Measurements from ENCODE around the gene MARS2.
"Not testable (repeated sequence)": the region's sequence is repeated elsewhere in the genome, so short reads cannot be mapped to it uniquely, and the experiment has no call there.

The MARS2 gene

DNA sequence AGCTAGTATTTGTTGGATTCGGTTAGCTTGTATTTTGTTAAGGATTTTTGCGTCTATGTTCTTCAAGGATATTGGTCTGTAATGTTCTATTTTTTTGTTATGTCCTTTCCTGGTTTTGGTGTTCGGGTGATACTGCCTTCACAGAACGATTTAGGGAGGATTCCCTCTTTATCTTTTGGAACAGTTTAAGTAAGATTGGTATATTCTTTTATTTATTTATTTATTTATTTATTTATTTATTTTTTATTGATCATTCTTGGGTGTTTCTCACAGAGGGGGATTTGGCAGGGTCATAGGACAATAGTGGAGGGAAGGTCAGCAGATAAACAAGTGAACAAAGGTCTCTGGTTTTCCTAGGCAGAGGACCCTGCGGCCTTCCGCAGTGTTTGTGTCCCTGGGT is 10.0 kb upstream of the MARS2 start:
- H3K27me3 Mint-ChIP-seq, DNase-seq, H3K9me3 Mint-ChIP-seq, H3K27ac Mint-ChIP-seq, H3K4me3 Mint-ChIP-seq, CTCF ChIA-PET, H3K36me3 Mint-ChIP-seq: not testable (repeated sequence)
- H3K4me1 Mint-ChIP-seq, result peaks cover 21% of the 10 kb centered on the region

- DNase-seq, CTCF ChIA-PET, H3K4me3 Mint-ChIP-seq, H3K36me3 Mint-ChIP-seq, H3K27ac Mint-ChIP-seq, H3K27me3 Mint-ChIP-seq, H3K9me3 Mint-ChIP-seq: not testable (repeated sequence)
- H3K4me1 Mint-ChIP-seq, result peaks cover 21% of the 10 kb centered on the region
Measured at GRCh38 chr2:197695971-197696370, 9.2 kb upstream of the MARS2 start.

DNA sequence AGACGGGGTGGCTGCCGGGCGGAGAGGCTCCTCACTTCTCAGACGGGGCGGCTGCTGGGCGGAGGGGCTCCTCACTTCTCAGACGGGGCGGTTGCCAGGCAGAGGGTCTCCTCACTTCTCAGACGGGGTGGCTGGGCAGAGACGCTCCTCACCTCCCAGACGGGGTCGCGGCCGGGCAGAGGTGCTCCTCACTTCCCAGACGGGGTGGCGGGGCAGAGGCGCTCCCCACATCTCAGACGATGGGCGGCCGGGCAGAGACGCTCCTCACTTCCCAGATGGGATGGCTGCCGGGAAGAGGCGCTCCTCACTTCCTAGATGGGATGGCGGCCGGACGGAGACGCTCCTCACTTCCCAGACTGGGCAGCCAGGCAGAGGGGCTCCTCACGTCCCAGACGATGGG is 8.6 kb upstream of the MARS2 start:
- not testable (repeated sequence) for H3K9me3 Mint-ChIP-seq, H3K27ac Mint-ChIP-seq
- H3K4me1 Mint-ChIP-seq, result peaks cover 21% of the 10 kb centered on the region

GRCh38 chr2:197699724-197700123 is 5.4 kb upstream of the MARS2 start:
- peaks cover 17% of the 10 kb centered on the region for H3K4me1 Mint-ChIP-seq
- H3K27ac Mint-ChIP-seq, DNase-seq, H3K36me3 Mint-ChIP-seq, H3K9me3 Mint-ChIP-seq, CTCF ChIA-PET, H3K27me3 Mint-ChIP-seq, H3K4me3 Mint-ChIP-seq: not testable (repeated sequence)

More for the DNA sequence above, 8.6 kb upstream of the MARS2 start:
- H3K27me3 Mint-ChIP-seq, H3K36me3 Mint-ChIP-seq, CTCF ChIA-PET, DNase-seq, H3K4me3 Mint-ChIP-seq: not testable (repeated sequence)

DNA sequence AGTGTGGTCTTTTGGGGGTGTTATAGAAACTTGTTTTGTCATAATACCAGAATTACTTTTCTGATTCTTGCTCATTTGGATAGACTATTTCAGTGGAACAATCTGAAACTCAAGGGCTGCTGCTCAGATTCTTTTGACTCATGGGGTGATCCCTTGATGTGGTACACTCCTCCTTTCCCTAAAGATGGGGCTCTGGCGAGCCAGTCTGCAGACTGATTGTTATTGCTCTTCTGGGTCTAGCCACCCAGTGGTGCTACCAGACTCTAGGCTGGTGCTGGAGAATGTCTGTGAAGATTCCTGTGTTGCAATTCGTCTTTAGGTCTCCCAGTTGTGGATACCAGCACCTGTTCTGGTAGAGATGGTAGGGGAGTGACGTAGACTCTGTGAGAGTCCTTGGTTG is 4.2 kb upstream of the MARS2 start:
- Mint-ChIP-seq H3K4me3 (no peak overlapping the region), H3K27me3 (peaks cover 3% of the 10 kb centered on the region), H3K27ac (no peak overlapping the region), H3K36me3 (no peaks in the 10 kb centered on the region), H3K9me3 (no peaks in the 10 kb centered on the region), H3K4me1 (peaks cover 19% of the 10 kb centered on the region)
- DNase-seq, result no peak
- CTCF ChIA-PET, result no interaction called here

DNA sequence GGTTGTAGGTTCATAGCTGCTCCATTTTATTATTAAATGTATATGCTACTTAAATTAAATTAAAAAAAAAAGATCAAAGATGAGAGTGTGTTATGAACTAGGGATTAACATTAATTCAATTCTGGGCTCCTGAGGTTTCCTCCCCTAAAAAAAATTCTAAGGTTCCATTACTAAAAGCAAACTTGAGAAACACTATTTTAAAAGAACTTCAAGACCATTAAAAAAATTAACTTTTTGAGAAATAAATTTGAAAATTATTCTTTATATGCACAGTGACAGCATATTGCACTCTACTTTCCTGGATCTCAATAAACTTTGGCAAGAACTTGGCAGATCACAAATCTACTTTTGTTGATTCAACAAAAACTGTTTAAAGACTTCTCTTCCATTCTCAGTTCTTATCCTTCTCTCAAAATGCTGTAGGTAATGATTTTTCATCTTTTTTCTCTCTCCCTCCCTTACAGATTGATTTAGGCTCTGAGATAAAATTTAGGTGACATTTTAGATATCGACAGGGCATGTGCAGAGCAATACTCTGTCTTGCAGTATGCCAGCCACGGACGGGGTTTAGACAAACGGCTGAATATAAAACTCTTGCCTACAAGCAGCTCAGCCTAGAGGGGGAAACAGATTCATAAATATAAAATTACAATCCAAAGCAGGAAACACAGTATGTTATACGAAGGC is 592 bp upstream of the MARS2 start:
- Mint-ChIP-seq H3K27me3 (peaks cover 3% of the 10 kb centered on the region), H3K27ac (peak overlapping the region; percentile 88), H3K36me3 (peaks cover 14% of the 10 kb centered on the region), H3K4me1 (peaks cover 35% of the 10 kb centered on the region), H3K4me3 (peak overlapping the region; percentile 64), H3K9me3 (no peaks in the 10 kb centered on the region)
- CTCF ChIA-PET, result interaction anchor here (0.9 to 2.4 kb wide), 2 partner anchors 11 to 82 kb away, joined by 3 to 9 read pairs; no protein-coding TSS in a partner anchor
- no peak for DNase-seq

DNA sequence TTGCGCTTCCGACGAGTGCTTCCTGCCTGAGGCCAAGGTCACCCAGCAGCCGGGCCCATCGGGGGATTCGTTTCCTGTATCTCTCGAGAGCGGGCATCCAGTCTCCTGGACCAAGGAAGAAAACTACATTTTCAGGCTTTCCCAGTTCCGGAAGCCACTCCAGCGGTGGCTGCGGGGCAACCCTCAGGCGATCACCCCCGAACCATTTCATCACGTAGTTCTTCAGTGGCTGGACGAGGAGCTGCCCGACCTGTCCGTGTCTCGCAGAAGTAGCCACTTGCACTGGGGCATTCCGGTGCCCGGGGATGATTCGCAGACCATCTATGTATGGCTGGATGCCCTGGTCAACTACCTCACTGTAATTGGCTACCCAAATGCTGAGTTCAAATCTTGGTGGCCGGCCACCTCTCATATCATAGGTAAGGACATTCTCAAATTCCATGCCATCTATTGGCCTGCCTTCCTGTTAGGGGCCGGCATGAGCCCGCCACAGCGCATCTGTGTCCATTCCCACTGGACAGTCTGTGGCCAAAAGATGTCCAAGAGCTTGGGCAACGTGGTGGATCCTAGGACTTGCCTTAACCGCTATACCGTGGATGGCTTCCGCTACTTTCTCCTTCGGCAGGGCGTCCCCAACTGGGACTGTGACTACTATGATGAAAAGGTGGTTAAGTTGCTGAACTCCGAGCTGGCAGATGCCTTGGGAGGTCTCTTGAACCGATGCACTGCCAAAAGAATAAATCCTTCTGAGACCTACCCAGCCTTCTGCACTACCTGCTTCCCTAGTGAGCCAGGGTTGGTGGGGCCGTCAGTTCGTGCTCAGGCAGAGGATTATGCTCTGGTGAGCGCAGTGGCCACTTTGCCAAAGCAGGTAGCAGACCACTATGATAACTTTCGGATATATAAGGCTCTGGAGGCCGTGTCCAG is 1.0 kb downstream of the MARS2 start:
- Mint-ChIP-seq H3K4me3 (peak overlapping the region; percentile 86), H3K27ac (peak overlapping the region; percentile 88), H3K36me3 (peaks cover 20% of the 10 kb centered on the region), H3K4me1 (peaks cover 45% of the 10 kb centered on the region), H3K9me3 (no peaks in the 10 kb centered on the region), H3K27me3 (peaks cover under 1% of the 10 kb centered on the region)
- CTCF ChIA-PET, result interaction anchor here (0.7 to 2.8 kb wide), 5 partner anchors 16 to 190 kb away, joined by 4 to 23 read pairs (median 5); partner anchors contain the start of gene MOB4
- DNase-seq, result peak; percentile 68

GRCh38 chr2:197706839-197707207 is 1.7 kb downstream of the MARS2 start:
- Mint-ChIP-seq H3K9me3 (no peaks in the 10 kb centered on the region), H3K4me1 (peaks cover 48% of the 10 kb centered on the region), H3K27ac (no peak overlapping the region), H3K36me3 (peaks cover 22% of the 10 kb centered on the region), H3K27me3 (no peaks in the 10 kb centered on the region), H3K4me3 (peak overlapping the region; percentile 86)
- no peak for DNase-seq
- CTCF ChIA-PET, result interaction anchor here (1.2 to 2.8 kb wide), 5 partner anchors 9 to 596 kb away, joined by 3 to 23 read pairs (median 4); partner anchors contain the start of gene MOB4

- no peak for DNase-seq
- CTCF ChIA-PET, result interaction anchor here (1.2 to 2.8 kb wide), 5 partner anchors 8 to 596 kb away, joined by 3 to 23 read pairs (median 4); partner anchors contain the start of gene MOB4
- peak overlapping the region; percentile 86 for H3K4me3 Mint-ChIP-seq
- peak overlapping the region; percentile 1 for H3K27ac Mint-ChIP-seq
- peaks cover 23% of the 10 kb centered on the region for H3K36me3 Mint-ChIP-seq
- no peaks in the 10 kb centered on the region for H3K9me3 Mint-ChIP-seq
- peaks cover 48% of the 10 kb centered on the region for H3K4me1 Mint-ChIP-seq
- H3K27me3 Mint-ChIP-seq, result no peaks in the 10 kb centered on the region
Measured at GRCh38 chr2:197707316-197708213, 2.4 kb downstream of the MARS2 start.

DNA sequence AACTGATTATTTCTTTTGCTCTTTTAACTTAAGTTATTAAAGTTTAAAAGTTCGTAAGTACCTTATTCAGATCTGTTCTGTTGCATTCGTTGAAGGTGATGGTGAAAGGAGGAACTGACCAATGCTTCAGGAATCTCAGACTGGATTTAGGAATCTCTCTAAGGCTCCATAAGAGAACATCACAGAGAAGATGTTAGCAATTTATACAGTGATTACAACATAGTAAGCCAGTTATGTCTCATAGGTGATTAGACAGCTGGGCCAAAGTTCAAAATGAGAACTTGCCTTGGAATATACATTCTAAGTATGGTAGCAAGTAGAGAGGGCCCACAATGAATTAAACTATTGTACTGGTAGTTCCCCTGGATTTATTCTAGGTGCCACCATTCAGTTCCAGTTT is 3.2 kb downstream of the MARS2 start:
- DNase-seq, result no peak
- no peaks in the 10 kb centered on the region for H3K9me3 Mint-ChIP-seq
- peaks cover 27% of the 10 kb centered on the region for H3K36me3 Mint-ChIP-seq
- H3K27ac Mint-ChIP-seq, result no peak overlapping the region
- no peaks in the 10 kb centered on the region for H3K27me3 Mint-ChIP-seq
- no peak overlapping the region for H3K4me3 Mint-ChIP-seq
- CTCF ChIA-PET, result interaction anchor here (2.8 kb wide), 1 partner anchor 71 kb away, joined by 23 read pairs; no protein-coding TSS in a partner anchor
- H3K4me1 Mint-ChIP-seq, result peaks cover 52% of the 10 kb centered on the region

DNA sequence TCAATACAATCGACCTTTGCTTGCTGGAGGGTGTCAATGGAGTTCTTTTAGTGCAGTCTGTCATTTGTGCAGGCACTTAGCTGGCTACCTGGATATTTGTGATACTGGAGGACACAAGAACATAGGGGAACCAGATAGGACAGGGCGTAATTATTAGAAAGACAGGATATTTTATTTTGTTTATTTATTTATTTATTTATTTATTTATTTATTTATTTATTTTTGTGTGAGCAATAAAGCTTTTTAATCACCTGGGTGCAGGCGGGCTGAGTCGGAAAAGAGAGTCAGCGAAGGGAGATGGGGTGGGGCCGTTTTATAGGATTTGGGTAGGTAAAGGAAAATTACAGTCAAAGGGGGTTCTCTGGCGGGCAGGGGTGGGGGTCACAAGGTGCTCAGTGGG is 4.0 kb downstream of the MARS2 start:
- CTCF ChIA-PET, DNase-seq, H3K27ac Mint-ChIP-seq, H3K4me3 Mint-ChIP-seq, H3K27me3 Mint-ChIP-seq, H3K9me3 Mint-ChIP-seq: not testable (repeated sequence)
- Mint-ChIP-seq H3K4me1 (peaks cover 49% of the 10 kb centered on the region), H3K36me3 (peaks cover 27% of the 10 kb centered on the region)

GRCh38 chr2:197710424-197711042 is 5.4 kb downstream of the MARS2 start:
- no peak overlapping the region for H3K27ac Mint-ChIP-seq
- no peaks in the 10 kb centered on the region for H3K9me3 Mint-ChIP-seq
- H3K27me3 Mint-ChIP-seq, result no peaks in the 10 kb centered on the region
- H3K4me1 Mint-ChIP-seq, result peaks cover 44% of the 10 kb centered on the region
- no peak for DNase-seq
- CTCF ChIA-PET, result no interaction called here
- peaks cover 27% of the 10 kb centered on the region for H3K36me3 Mint-ChIP-seq
- no peak overlapping the region for H3K4me3 Mint-ChIP-seq

DNA sequence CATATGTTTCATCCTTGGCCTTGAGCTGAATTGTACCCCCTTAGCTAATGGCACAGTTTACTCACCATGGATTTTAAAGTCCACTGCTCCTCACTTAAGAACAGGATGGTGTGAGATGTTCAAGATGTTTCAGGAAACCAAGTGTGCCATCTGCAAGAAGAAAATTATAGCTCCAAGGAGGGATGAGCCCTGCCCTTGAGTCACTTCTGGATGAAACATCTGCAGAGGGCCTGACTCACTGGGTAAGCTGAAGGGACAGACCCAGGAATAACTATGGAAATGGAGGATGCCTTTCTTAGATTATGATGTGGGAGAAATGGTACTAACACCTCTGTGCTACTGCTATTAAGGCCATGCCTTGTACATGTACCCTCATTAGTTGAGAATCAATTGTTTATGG is 6.4 kb downstream of the MARS2 start:
- Mint-ChIP-seq H3K36me3 (peaks cover 25% of the 10 kb centered on the region), H3K27me3 (no peaks in the 10 kb centered on the region), H3K27ac (no peak overlapping the region), H3K4me1 (peaks cover 41% of the 10 kb centered on the region), H3K9me3 (no peaks in the 10 kb centered on the region), H3K4me3 (no peak overlapping the region)
- DNase-seq, result no peak
- CTCF ChIA-PET, result no interaction called here

Measured in activated naive CD4-positive, alpha-beta T cell treated with anti-CD3 and anti-CD28 coated beads, Interleukin-2, amount 10 ng/mL, durations not matched to agents 7 days and 5 days (primary cell).